ENCODE results near the gene ZKSCAN3.

Gene ZKSCAN3

GRCh38 chr6:28335564-28336283, 14.0 kb upstream of the ZKSCAN3 start, which contains the start of gene ZSCAN31:
Gene ZSCAN31 (minus strand): TSS chr6:28336148. CDS start chr6:28329683, 6,465 bp downstream.
- H3K27ac ChIP-seq = peak within 1 kb of the TSS; percentile 93
- TF ChIP-seq ZFX (IDR thresholded peaks at IDR 0.05; ENCODE audit: borderline replicate concordance) (no peak), CTCF (IDR thresholded peaks at IDR 0.05) (no peak)

- H3K27ac ChIP-seq = peak overlapping the region; percentile 93
- TF ChIP-seq ZFX (IDR thresholded peaks at IDR 0.05; ENCODE audit: borderline replicate concordance) (no peak), CTCF (IDR thresholded peaks at IDR 0.05) (no peak)
These were observed 13.2 kb upstream of the ZKSCAN3 start for GRCh38 chr6:28336284-28337120.

- peak overlapping the region; percentile 93 for H3K27ac ChIP-seq
- no peak for TF ChIP-seq ZFX (IDR thresholded peaks at IDR 0.05; ENCODE audit: borderline replicate concordance)
- TF ChIP-seq CTCF (IDR thresholded peaks at IDR 0.05) = no peak
These were observed 12.6 kb upstream of the ZKSCAN3 start for GRCh38 chr6:28337121-28337520.

GRCh38 chr6:28340310-28341095, 9.2 kb upstream of the ZKSCAN3 start:
- no peak overlapping the region for H3K27ac ChIP-seq
- TF ChIP-seq CTCF (IDR thresholded peaks at IDR 0.05) = no peak
- TF ChIP-seq ZFX (IDR thresholded peaks at IDR 0.05; ENCODE audit: borderline replicate concordance) = no peak

GRCh38 chr6:28343898-28344677, 5.7 kb upstream of the ZKSCAN3 start:
- H3K27ac ChIP-seq = no peak overlapping the region
- TF ChIP-seq CTCF (IDR thresholded peaks at IDR 0.05) (no peak), ZFX (IDR thresholded peaks at IDR 0.05; ENCODE audit: borderline replicate concordance) (no peak)

GRCh38 chr6:28345201-28345600, 4.5 kb upstream of the ZKSCAN3 start:
- no peak overlapping the region for H3K27ac ChIP-seq
- TF ChIP-seq CTCF (IDR thresholded peaks at IDR 0.05) (no peak), ZFX (IDR thresholded peaks at IDR 0.05; ENCODE audit: borderline replicate concordance) (no peak)

Data from 22Rv1 (cell line).